Keratinocyte (primary cell): Measurements from ENCODE around the gene VPS13C. TPM values are rescaled to one million over a fixed set of nuclear protein-coding genes. Genes with fewer than 3 reads are reported as not detected.

Experiments
- DNase-seq: peaks from one replicate; pipeline ENCODE4 v3.0.0-alpha.2; 2011; ENCODE audit warnings: low read depth, missing footprints, low spot score
- FAIRE-seq: peaks from 2 replicates; lab custom pipeline; 2011; peaks lifted over from hg19 to GRCh38; lab: Jason Lieb, UNC
- H2AFZ ChIP-seq: 2 replicates; pipeline ENCODE4 v1.6.0; 2012; ENCODE audit warnings: low read length, control low read depth, inconsistent platforms; ENCODE audit not compliant: control insufficient read depth
- H3K27ac ChIP-seq: 2 replicates; pipeline ENCODE4 v1.5.1; 2011; ENCODE audit warnings: low read length; ENCODE audit not compliant: control insufficient read depth, insufficient read depth
- H3K27me3 ChIP-seq: 3 replicates; pipeline ENCODE4 v1.6.0; 2011; ENCODE audit warnings: low read length; ENCODE audit not compliant: control insufficient read depth, insufficient read depth; ENCODE audit errors: extremely low read depth
- H3K36me3 ChIP-seq, 2 experiments: 2 replicates in 1 of 2; 3 replicates in 1 of 2; pipeline ENCODE4 v1.5.1; 2011; ENCODE audit warnings: low read length in 2 of 2, mild to moderate bottlenecking in 1 of 2; ENCODE audit not compliant: control insufficient read depth in 2 of 2, insufficient read depth in 2 of 2; ENCODE audit errors: extremely low read depth in 1 of 2
- H3K4me1 ChIP-seq: 3 replicates; pipeline ENCODE4 v1.5.1; 2011; ENCODE audit warnings: low read length; ENCODE audit not compliant: control insufficient read depth, insufficient read depth; ENCODE audit errors: extremely low read depth
- H3K4me2 ChIP-seq: 3 replicates; pipeline ENCODE4 v1.6.0; 2011; ENCODE audit warnings: low read depth, low read length; ENCODE audit not compliant: control insufficient read depth, insufficient read depth; ENCODE audit errors: extremely low read depth
- H3K4me3 ChIP-seq, 3 experiments: fragments of 200-600 bp in 1 of 3; sonication (generic) in 1 of 3; 2 replicates in 2 of 3; 3 replicates in 1 of 3; pipeline ENCODE4 v1.5.1; 2011 to 2016; ENCODE audit warnings: low read length in 3 of 3, mild to moderate bottlenecking in 3 of 3, control low read depth in 2 of 3, inconsistent platforms in 1 of 3, low read depth in 1 of 3, mixed read lengths in 1 of 3, mixed run types in 1 of 3, moderate library complexity in 1 of 3; ENCODE audit not compliant: control insufficient read depth in 2 of 3, insufficient read depth in 2 of 3; ENCODE audit errors: extremely low read depth in 1 of 3
- H3K79me2 ChIP-seq: 2 replicates; pipeline ENCODE4 v1.6.0; 2012; ENCODE audit warnings: low read length; ENCODE audit not compliant: control insufficient read depth, insufficient read depth
- H3K9ac ChIP-seq: 3 replicates; pipeline ENCODE4 v1.6.0; 2011; ENCODE audit warnings: low read length; ENCODE audit not compliant: control insufficient read depth, insufficient read depth; ENCODE audit errors: extremely low read depth
- H3K9me1 ChIP-seq: 3 replicates; pipeline ENCODE4 v1.6.0; 2011; ENCODE audit warnings: low read length; ENCODE audit not compliant: control insufficient read depth, insufficient read depth; ENCODE audit errors: extremely low read depth
- H3K9me3 ChIP-seq: 2 replicates; pipeline ENCODE4 v1.5.1; 2012; ENCODE audit warnings: low read depth, low read length; ENCODE audit not compliant: control insufficient read depth
- H4K20me1 ChIP-seq: 3 replicates; pipeline ENCODE4 v1.6.0; 2011; ENCODE audit warnings: low read length; ENCODE audit not compliant: control insufficient read depth, insufficient read depth; ENCODE audit errors: extremely low read depth
- EZH2 ChIP-seq: IDR thresholded peaks from one replicate; pipeline ENCODE4 v1.6.1; 2012; ENCODE audit warnings: inconsistent platforms, mild to moderate bottlenecking, low read length, moderate library complexity
- dilution Hi-C: fragments of 300-500 bp; cut with MboI; formaldehyde crosslinking; loops from one replicate; pipeline ENCODE4 v1.7.0; 2020; ENCODE audit warnings: low sequenced_read_pairs; ENCODE audit not compliant: extremely low pct_ligation_motif_present
- polyA plus RNA-seq, 5 experiments: library from polyadenylated mRNA; depleted of rRNA in 3 of 5; stranded (reverse) in 3 of 5; stranded (forward) in 1 of 5; unstranded in 1 of 5; fragments of >200 nt; gene quantifications; 1 replicate in 1 of 5; 2 replicates in 3 of 5; 3 replicates in 1 of 5; pipeline versions ENCODE4 v1.2.1 to v1.2.3, GENCODE V29; 2011 to 2012; ENCODE audit warnings: missing spikeins in 2 of 5, low read depth in 1 of 5, low replicate concordance in 1 of 5
- TF ChIP-seq, protein P1 (sequence below), 3 experiments: IDR thresholded peaks in 1 of 3; conservative IDR thresholded peaks in 1 of 3; optimal IDR thresholded peaks in 1 of 3; 2 replicates in 2 of 3; 3 replicates in 1 of 3; pipeline versions ENCODE3 to v1.5.1; 2011; ENCODE audit warnings: low read length in 3 of 3, mild to moderate bottlenecking in 3 of 3, moderate library complexity in 2 of 3, control low read depth in 1 of 3, inconsistent platforms in 1 of 3; ENCODE audit not compliant: insufficient read depth in 2 of 3; ENCODE audit errors: extremely low read depth in 1 of 3

VPS13C gene
- polyA plus RNA-seq, 1 donor (not counting 4 experiments of a cell fraction or from before 2014, with no cell fraction given), result 13.5 TPM

DNA sequence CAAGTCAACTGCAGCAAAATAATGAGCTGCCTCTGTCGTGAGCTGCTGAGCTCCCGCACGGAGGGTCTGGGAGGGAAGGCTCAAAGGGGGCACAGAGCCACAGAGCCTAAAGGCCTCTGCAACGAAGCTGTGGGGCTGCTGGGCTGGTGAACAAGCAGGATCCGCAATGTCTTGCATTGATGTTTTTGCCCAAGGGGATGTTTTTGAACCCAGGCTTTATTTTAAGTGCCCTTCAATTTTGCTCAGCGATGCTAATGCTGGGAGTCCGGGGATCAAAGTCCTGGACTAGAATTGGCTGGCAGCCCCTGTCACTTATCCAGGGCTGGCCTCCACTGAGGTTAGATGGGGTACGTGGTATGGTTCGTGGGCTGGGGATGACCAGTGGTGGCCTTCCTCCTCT is 240.0 kb downstream of the VPS13C start:
- no peaks in the 10 kb centered on the region for H3K4me1 ChIP-seq
- H3K4me2 ChIP-seq, result no peak overlapping the region
- H3K9ac ChIP-seq, result no peak overlapping the region
- H3K9me3 ChIP-seq, result no peaks in the 10 kb centered on the region
- DNase-seq, result no peak
- H3K36me3 ChIP-seq, result no peaks in the 10 kb centered on the region
- H3K27ac ChIP-seq, result no peak overlapping the region
- no peak overlapping the region for H2AFZ ChIP-seq
- H3K4me3 ChIP-seq, result no peak overlapping the region
- FAIRE-seq, result no peak
- H3K79me2 ChIP-seq, result no peaks in the 10 kb centered on the region
- no peaks in the 10 kb centered on the region for H3K9me1 ChIP-seq
- peaks cover 4% of the 10 kb centered on the region for H3K27me3 ChIP-seq
- dilution Hi-C loops, result no loop called here
- TF ChIP-seq, protein P1, sequence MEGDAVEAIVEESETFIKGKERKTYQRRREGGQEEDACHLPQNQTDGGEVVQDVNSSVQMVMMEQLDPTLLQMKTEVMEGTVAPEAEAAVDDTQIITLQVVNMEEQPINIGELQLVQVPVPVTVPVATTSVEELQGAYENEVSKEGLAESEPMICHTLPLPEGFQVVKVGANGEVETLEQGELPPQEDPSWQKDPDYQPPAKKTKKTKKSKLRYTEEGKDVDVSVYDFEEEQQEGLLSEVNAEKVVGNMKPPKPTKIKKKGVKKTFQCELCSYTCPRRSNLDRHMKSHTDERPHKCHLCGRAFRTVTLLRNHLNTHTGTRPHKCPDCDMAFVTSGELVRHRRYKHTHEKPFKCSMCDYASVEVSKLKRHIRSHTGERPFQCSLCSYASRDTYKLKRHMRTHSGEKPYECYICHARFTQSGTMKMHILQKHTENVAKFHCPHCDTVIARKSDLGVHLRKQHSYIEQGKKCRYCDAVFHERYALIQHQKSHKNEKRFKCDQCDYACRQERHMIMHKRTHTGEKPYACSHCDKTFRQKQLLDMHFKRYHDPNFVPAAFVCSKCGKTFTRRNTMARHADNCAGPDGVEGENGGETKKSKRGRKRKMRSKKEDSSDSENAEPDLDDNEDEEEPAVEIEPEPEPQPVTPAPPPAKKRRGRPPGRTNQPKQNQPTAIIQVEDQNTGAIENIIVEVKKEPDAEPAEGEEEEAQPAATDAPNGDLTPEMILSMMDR (optimal IDR thresholded peaks at IDR 0.05 in 1 of 3, IDR thresholded peaks at IDR 0.05 in 1 of 3, conservative IDR thresholded peaks at IDR 0.05 in 1 of 3; ENCODE audit: extremely low read depth in 1 of 3, insufficient read depth in 2 of 3, low read length in 3 of 3), result no peak
- TF ChIP-seq EZH2, result no peak
- no peaks in the 10 kb centered on the region for H4K20me1 ChIP-seq

DNA sequence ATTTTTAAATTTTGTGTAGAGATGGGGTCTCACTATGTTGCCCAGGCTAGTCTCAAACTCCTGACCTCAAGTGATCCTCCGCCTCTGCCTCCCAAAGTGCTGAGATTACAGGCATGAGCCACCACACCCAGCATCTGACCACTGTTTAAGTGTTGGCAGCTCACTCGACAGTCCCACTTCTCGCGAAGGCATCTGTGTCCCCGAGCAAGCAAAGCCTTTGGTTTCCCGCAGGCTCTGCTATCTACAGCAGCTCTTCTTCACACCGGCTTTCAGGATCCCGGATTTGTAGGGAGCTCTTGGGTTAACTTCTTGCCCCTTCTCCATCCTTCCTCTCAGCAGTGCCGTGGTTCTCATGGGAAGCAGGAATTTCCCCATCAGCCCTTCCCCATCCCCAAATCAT is 240.9 kb downstream of the VPS13C start:
- TF ChIP-seq, protein P1 (optimal IDR thresholded peaks at IDR 0.05 in 1 of 3, IDR thresholded peaks at IDR 0.05 in 1 of 3, conservative IDR thresholded peaks at IDR 0.05 in 1 of 3; ENCODE audit: extremely low read depth in 1 of 3, insufficient read depth in 2 of 3, low read length in 3 of 3), result no peak
- TF ChIP-seq EZH2, result no peak
- no peaks in the 10 kb centered on the region for H3K79me2 ChIP-seq
- H3K36me3 ChIP-seq, result no peaks in the 10 kb centered on the region
- no peak overlapping the region for H3K27ac ChIP-seq
- H3K4me3 ChIP-seq, result no peak overlapping the region
- H3K9ac ChIP-seq, result no peak overlapping the region
- no peak overlapping the region for H3K4me2 ChIP-seq
- DNase-seq, result no peak
- FAIRE-seq, result no peak
- no peak overlapping the region for H2AFZ ChIP-seq
- H3K9me1 ChIP-seq, result no peaks in the 10 kb centered on the region
- H4K20me1 ChIP-seq, result no peaks in the 10 kb centered on the region
- dilution Hi-C loops, result no loop called here
- no peaks in the 10 kb centered on the region for H3K4me1 ChIP-seq
- peaks cover 4% of the 10 kb centered on the region for H3K27me3 ChIP-seq
- no peaks in the 10 kb centered on the region for H3K9me3 ChIP-seq
